Mucosa of descending colon (tissue), 3 donors: ENCODE results near the gene UGT1A3. TPM values are rescaled to one million over a fixed set of nuclear protein-coding genes. Genes with fewer than 3 reads are reported as not detected.
"Not testable (repeated sequence)": the region's sequence is repeated elsewhere in the genome, so short reads cannot be mapped to it uniquely, and the experiment has no call there.

Experiments
- ATAC-seq: fragments of 200-7000 bp; cut with Tn5 transposase; one replicate; pipeline ENCODE4 v1.9.1; 2020; ENCODE audit warnings: mild to moderate bottlenecking, moderate library complexity
- DNase-seq, 3 donors: peaks; one replicate each; pipeline ENCODE4 v3.0.0-alpha.2; 2020
- H3K36me3 ChIP-seq: fragments of 200-600 bp; one replicate; pipeline ENCODE4 v1.8.0; 2021; ENCODE audit warnings: low read depth, mild to moderate bottlenecking
- H3K4me1 ChIP-seq: fragments of 200-600 bp; one replicate; pipeline ENCODE4 v1.8.0; 2021; ENCODE audit warnings: low read depth, mild to moderate bottlenecking
- H3K4me3 ChIP-seq: fragments of 200-600 bp; one replicate; pipeline ENCODE4 v1.8.0; 2021; ENCODE audit warnings: mild to moderate bottlenecking
- H3K9me3 ChIP-seq: fragments of 200-600 bp; one replicate; pipeline ENCODE4 v1.8.0; 2021; ENCODE audit warnings: mild to moderate bottlenecking
- intact Hi-C, 2 donors: fragments of 100-400 bp; cut with DNase I in 1 of 2; cut with micrococcal nuclease in 1 of 2; formaldehyde crosslinking; loops; one replicate each; pipeline versions ENCODE4 v1.11.0 to v1.11.1; 2022; cut with DNase I, micrococcal nuclease
- total RNA-seq, 3 donors: library from RNA; stranded (reverse); fragmentation: NEBNext Ultra II Directional in 2 of 3; extraction: Animal tissue kit (Norgen Biotek cat#: 25700) in 2 of 3; gene quantifications; one replicate each; pipeline versions ENCODE4 v1.2.1 to v1.2.4, GENCODE V29; 2021 to 2023
- TF ChIP-seq, protein P1 (sequence below): fragments of 200-600 bp; IDR thresholded peaks from one replicate; pipeline ENCODE4 v1.8.0; 2022; ENCODE audit warnings: antibody characterized with exemption, mild to moderate bottlenecking
- donor health status: DM: no; HTN: no; CAD: no; lungs with moderate emphysema.
- donor health status: DM: no; HTN: no; CAD: no.
- donor health status: DM: no; HTN: yes; CAD: no.

Gene UGT1A3
- total RNA-seq, 3 donors from 2014 or later: 2.6 to 4.7 (median 2.7) TPM

DNA sequence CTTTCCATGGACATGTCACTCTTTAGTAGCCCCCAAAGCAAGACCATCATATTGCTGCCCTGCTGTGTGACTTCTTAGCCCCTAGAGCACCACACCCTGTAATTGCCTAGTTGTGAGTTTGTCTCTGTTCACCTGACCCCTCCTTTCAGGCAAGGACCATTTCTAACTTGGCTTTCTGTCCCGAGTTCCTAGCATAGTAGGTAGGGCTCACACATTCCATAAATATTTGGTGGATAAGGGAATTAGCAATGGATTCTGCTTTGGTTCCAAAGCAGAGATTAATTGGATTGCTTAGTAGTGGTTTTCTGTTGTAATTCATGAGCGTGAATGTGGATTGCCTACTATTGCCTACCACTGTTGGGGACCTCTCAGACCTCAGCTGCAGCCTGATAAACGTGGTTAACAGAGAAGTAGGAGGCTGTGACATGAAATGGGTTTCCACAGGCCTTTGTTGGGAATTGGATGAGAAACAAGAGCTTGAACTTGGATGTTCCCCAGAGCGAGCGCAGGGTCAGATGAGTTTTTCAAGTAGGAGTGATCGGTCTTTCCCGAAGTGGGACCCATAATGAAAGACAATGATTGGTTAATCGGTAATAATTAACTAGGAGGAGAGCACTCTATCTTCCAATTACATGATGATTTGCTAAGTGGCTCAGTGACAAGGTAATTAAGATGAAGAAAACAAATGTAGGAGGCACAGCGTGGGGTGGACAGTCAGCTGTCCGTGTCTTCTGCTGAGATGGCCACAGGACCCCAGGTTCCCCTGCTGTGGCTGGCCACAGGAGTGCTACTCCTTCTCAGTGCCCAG, 17.8 kb downstream of the UGT1A3 start:
- H3K4me1 ChIP-seq: no peaks in the 10 kb centered on the region
- H3K9me3 ChIP-seq: peaks cover 8% of the 10 kb centered on the region
- intact Hi-C loops: no loop called here
- no peak for ATAC-seq
- no peak overlapping the region for H3K4me3 ChIP-seq
- DNase-seq: no peak
- no peaks in the 10 kb centered on the region for H3K36me3 ChIP-seq
- TF ChIP-seq, protein P1, sequence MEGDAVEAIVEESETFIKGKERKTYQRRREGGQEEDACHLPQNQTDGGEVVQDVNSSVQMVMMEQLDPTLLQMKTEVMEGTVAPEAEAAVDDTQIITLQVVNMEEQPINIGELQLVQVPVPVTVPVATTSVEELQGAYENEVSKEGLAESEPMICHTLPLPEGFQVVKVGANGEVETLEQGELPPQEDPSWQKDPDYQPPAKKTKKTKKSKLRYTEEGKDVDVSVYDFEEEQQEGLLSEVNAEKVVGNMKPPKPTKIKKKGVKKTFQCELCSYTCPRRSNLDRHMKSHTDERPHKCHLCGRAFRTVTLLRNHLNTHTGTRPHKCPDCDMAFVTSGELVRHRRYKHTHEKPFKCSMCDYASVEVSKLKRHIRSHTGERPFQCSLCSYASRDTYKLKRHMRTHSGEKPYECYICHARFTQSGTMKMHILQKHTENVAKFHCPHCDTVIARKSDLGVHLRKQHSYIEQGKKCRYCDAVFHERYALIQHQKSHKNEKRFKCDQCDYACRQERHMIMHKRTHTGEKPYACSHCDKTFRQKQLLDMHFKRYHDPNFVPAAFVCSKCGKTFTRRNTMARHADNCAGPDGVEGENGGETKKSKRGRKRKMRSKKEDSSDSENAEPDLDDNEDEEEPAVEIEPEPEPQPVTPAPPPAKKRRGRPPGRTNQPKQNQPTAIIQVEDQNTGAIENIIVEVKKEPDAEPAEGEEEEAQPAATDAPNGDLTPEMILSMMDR: no peak

DNA sequence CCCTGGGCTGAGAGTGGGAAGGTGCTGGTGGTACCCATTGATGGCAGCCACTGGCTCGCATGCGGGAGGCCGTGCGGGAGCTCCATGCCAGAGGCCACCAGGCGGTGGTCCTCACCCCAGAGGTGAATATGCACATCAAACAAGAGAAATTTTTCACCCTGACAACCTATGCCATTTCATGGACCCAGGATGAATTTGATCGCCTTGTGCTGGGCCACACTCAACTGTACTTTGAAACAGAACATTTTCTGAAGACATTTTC, 18.4 kb downstream of the UGT1A3 start:
- Histone ChIP-seq H3K4me1 (no peaks in the 10 kb centered on the region), H3K9me3 (peaks cover 8% of the 10 kb centered on the region), H3K36me3 (no peaks in the 10 kb centered on the region), H3K4me3 (no peak overlapping the region)
- intact Hi-C loops: no loop called here
- TF ChIP-seq, protein P1: no peak
- no peak for ATAC-seq
- DNase-seq: no peak

DNA sequence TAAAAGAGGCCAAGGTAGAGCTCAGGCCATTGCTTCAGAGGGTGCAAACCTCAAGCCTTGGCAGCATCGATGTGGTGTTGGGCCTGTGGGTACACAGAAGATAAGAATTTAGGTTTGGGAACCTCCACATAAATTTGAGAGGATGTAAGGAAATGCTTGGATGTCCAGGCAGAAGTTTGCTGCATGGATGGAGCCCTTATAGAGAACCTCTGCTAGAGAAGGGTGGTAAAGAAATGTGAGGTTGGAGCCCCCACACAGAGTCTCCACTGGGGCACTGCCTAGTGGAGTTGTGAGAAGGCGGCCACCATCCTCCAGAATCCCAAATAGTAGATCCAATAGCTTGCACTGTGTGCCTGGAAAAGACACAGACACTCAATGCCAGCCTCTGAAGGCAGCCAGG, 21.8 kb downstream of the UGT1A3 start:
- DNase-seq, H3K36me3 ChIP-seq, H3K4me1 ChIP-seq, H3K9me3 ChIP-seq, intact Hi-C loops, ATAC-seq, H3K4me3 ChIP-seq: not testable (repeated sequence)

DNA sequence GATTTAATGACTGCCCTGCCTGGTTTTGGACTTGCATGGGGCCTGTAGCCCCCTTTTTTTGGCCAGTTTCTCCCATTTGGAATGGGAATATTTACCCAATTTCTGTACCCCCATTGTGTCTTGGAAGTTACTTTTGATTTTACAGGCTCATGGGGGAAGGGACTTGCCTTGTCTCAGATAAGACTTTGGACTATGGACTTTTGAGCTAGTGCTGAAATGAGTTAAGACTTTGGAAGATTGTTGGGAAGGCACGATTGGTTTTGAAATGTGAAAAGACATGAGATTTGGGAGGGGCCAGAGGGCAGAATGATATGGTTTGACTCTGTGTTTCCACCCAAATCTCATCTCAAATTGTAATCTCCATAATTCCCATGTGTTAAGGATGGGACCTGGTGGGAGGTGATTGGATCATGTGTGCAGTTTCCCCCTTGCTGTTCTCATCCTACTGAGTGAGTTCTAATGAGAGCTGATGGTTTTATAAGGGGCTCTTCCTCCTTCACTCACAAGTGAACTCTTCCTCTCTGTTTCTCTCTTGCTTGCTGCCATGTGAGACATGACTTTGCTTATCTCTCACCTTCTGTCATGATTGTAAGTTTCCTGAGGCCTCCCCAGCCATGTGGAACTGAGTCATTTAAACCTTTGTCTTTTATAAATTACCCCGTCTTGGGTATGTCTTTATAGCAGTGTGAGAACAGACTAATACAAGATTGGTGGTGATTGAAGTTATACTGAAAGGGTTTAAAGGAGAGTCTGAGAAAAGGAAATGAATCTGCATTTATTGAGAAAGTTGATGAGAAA, 22.6 kb downstream of the UGT1A3 start:
- H3K9me3 ChIP-seq, H3K4me3 ChIP-seq, DNase-seq, H3K4me1 ChIP-seq, H3K36me3 ChIP-seq, intact Hi-C loops: not testable (repeated sequence)
- peak; percentile 65 for ATAC-seq

DNA sequence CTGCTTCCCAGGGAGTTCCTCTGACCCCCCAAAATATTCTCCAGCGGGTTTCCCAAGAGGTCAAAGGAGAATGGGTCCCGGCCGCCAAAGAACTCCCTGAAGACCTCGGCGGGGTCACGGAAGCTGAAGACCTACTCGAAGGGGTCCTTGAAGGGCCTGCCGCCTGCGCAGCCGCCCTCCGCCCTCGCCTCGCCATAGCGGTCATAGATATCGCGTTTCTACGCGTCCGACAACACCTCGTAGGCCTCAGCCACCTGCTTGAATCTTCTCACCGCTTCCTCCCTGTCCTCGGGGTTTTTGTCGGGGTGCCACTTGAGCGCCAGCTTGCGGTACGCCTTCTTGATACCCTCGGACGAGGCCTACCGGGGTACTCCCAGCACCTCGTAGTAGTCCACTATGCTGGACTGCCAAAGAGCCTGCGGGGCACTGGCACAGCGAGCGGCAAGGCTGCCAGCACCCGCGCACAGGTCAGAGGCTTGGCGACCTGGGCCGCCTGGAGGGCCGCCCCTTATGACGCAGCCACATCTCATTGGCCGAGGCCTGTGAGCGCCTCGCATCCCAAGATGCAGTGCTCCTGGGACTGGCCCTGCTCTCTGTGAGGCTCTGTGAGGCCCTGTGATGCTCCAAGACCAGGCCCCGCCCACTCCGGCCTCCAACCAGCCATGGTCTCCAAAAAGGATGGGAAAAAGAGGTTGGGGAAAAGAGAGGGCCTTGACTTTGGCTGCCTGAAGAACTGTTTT, 26.2 kb downstream of the UGT1A3 start:
- H3K9me3 ChIP-seq: peaks cover 8% of the 10 kb centered on the region
- ATAC-seq: no peak
- DNase-seq: no peak
- intact Hi-C loops: no loop called here
- no peak overlapping the region for H3K4me3 ChIP-seq
- H3K4me1 ChIP-seq: peaks cover 19% of the 10 kb centered on the region
- TF ChIP-seq, protein P1: no peak
- H3K36me3 ChIP-seq: no peaks in the 10 kb centered on the region

DNA sequence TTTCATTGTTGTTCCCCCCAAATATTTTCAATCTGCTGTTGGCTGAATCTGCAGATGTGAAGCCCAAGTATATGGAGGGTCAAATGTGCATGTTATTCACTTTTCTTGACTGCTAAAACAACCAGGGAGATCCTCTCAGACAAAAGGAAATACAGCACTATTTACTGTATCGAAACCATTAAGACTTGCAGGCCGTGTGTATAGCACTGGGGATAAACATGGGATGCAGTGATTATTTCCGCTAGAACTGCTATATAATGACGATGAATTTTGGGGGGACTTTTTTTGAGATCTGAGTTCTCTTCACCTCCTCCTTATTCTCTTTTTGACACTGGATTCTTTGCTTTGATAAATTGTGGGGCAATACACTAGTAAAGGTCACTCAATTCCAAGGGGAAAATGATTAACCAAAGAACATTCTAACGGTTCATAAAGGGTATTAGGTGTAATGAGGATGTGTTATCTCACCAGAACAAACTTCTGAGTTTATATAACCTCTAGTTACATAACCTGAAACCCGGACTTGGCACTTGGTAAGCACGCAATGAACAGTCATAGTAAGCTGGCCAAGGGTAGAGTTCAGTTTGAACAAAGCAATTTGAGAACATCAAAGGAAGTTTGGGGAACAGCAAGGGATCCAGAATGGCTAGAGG, 27.7 kb downstream of the UGT1A3 start:
- peak; percentile 92 for ATAC-seq
- DNase-seq: peak in 1 of 3 donors; percentile 42

More for the DNA sequence above, 27.7 kb downstream of the UGT1A3 start:
- no peak overlapping the region for H3K4me3 ChIP-seq
- TF ChIP-seq, protein P1: no peak
- no peaks in the 10 kb centered on the region for H3K36me3 ChIP-seq
- intact Hi-C loops: no loop called here
- no peaks in the 10 kb centered on the region for H3K9me3 ChIP-seq
- peaks cover 19% of the 10 kb centered on the region for H3K4me1 ChIP-seq
